ENCODE data around the gene SZT2. TPM values are rescaled to one million over a fixed set of nuclear protein-coding genes. Genes with fewer than 3 reads are reported as not detected.

SZT2 gene
- total RNA-seq, 1 donor from 2014 or later = 10.6 TPM

DNA sequence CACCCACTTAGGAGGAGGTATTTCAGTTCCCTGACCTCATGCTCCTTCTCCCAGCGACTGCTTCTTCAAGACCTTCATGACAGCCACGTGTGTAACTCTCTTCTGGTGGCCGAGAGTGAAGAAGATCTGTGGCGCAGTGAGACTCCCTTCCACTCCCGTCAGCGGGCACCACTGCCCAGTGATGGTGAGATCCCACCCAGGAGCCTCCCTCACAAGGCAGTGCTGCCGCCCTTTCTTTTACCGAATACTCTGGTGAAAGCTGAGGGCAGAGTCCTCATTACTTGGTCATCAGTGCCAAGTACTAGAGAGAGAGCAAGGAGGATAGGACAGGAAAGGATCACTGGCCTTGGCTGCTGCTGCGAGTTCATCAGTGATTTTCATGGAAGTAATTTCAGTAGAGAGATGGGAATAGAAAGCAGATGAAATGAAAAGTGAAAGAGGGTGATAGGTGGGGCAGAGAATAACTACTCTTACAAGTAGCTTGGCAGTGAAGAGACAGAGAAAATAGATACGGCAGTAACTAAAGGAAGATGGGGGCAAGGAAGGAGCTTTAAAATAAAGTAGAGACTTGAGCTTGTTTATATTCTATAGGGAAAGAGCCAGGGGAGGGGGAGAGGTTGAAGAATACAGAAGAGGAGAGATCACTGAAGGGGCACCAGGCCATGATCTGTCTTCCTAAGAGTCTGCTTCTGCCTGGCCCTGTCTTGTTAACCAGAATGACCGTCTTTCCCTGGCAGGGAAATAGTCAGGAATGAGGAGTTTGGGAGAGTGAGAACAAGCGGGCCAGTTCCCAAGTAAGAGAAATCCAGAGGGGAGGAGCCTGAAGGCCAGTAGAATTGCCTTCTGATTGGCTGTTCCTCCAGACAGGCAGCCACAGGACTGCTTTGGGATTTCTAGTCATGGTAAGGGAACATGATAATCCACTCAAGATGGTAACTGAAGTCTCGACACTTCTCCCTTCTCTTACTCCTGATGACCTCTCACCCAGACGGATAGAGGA is 45.7 kb downstream of the SZT2 start:
- H3K4me3 ChIP-seq (ENCODE audit: low read depth, low read length) = no peak overlapping the region
- no peak for TF ChIP-seq CTCF (conservative IDR thresholded peaks at IDR 0.05; ENCODE audit: low read depth, low read length)
- DNase-seq (ENCODE audit: low read depth) = no peak

- no peak for DNase-seq (ENCODE audit: low read depth)
- TF ChIP-seq CTCF (conservative IDR thresholded peaks at IDR 0.05; ENCODE audit: low read depth, low read length) = no peak
Observed at GRCh38 chr1:43436371-43436770, 46.7 kb downstream of the SZT2 start.

DNA sequence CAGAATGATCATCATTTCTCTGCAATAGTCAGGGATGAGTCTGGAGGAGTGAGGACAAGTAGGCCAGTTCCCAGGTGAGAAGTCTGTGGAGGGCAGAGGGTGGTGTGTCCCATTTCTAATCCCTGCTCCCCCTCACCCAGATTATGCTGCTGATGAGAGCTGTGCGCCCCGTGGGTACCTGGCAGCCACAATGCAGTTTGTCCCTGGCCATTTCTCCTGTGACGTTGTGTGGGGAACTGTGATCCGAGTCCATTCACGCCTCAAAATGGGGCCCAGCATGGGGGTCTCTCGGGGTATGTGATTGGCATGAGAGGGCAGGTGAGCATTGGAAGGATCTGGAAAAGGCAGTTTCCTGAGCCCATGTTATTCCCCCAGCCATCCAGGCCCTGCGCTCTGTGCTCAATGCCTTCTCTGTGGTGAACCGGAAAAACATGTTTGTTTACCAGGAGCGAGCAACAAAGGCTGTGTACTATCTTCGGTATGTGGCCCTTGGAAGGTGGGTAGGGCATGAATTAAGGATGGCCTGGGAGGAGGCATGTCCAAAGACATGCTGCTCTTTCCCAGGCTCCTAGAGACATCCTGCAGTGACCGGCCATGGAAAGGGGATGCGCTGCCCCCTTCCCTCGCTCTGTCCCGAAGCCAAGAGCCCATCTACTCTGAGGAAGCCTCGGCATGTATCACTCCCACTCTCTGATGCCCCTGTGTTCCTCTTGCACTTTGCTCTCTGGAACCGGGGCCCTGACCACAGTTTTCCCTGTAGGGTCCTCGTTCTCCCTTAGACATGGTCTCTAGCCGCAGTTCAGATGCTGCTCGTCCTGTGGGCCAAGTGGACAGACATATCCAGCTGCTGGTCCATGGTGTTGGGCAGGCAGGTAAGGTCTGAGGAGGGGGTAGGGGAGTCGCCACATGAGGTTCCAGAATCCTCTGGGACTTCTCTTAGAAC is 47.6 kb downstream of the SZT2 start:
- no peak for TF ChIP-seq CTCF (conservative IDR thresholded peaks at IDR 0.05; ENCODE audit: low read depth, low read length)
- no peak overlapping the region for H3K4me3 ChIP-seq (ENCODE audit: low read depth, low read length)
- no peak for DNase-seq (ENCODE audit: low read depth)

More at GRCh38 chr1:43436371-43436770, 46.7 kb downstream of the SZT2 start:
- no peak overlapping the region for H3K4me3 ChIP-seq (ENCODE audit: low read depth, low read length)

DNA sequence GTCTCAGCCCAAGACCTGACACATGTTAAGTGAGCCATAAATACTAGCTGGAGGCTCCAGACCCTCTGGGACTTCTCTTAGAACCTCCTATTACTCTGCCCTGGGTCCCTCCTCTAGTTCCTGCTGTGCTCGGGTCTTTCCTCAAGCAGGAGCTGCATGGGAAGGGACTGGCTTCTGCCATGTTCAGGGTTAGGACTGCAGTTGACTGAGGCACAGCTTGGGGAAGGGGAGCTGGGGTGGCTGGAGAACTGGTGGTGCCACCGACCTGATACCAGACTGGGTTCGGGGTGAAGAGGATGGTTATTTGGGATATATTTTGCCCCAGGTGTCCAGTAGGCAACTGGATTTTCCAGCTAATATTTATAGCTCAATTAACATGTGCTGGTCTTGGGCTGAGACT is 48.3 kb downstream of the SZT2 start:
- no peak for DNase-seq (ENCODE audit: low read depth)
- no peak for TF ChIP-seq CTCF (conservative IDR thresholded peaks at IDR 0.05; ENCODE audit: low read depth, low read length)
- no peak overlapping the region for H3K4me3 ChIP-seq (ENCODE audit: low read depth, low read length)

- DNase-seq (ENCODE audit: low read depth) = no peak
- no peak for TF ChIP-seq CTCF (conservative IDR thresholded peaks at IDR 0.05; ENCODE audit: low read depth, low read length)
- H3K4me3 ChIP-seq (ENCODE audit: low read depth, low read length) = no peak overlapping the region
Observed at GRCh38 chr1:43438576-43438952, 48.9 kb downstream of the SZT2 start.

- no peak overlapping the region for H3K4me3 ChIP-seq (ENCODE audit: low read depth, low read length)
- no peak for TF ChIP-seq CTCF (conservative IDR thresholded peaks at IDR 0.05; ENCODE audit: low read depth, low read length)
- no peak for DNase-seq (ENCODE audit: low read depth)
Observed at GRCh38 chr1:43438953-43439581, 49.4 kb downstream of the SZT2 start.

Measured in epithelial cell of proximal tubule (primary cell).